Lower lobe of right lung (tissue), 2 donors: Measurements from ENCODE around the gene PYGM. TPM values are rescaled to one million over a fixed set of nuclear protein-coding genes. Genes with fewer than 3 reads are reported as not detected.
A peak's percentile ranks its signal among the peaks of the same experiment; 100 is the strongest.

Experiments used
- ATAC-seq, 2 donors: fragments of 200-7000 bp; cut with Tn5 transposase; one replicate each; pipeline ENCODE4 v1.9.1; 2020 to 2022; ENCODE audit warnings: mild to moderate bottlenecking in 2 of 2, moderate library complexity in 2 of 2
- DNase-seq: peaks from one replicate; pipeline ENCODE4 v3.0.0-alpha.2; 2020
- H3K27ac ChIP-seq: fragments of 200-600 bp; one replicate; pipeline ENCODE4 v1.8.0; 2022
- H3K27me3 ChIP-seq: fragments of 200-600 bp; one replicate; pipeline ENCODE4 v1.8.0; 2022; ENCODE audit warnings: low read depth
- H3K36me3 ChIP-seq: fragments of 200-600 bp; one replicate; pipeline ENCODE4 v1.8.0; 2022; ENCODE audit warnings: mild to moderate bottlenecking
- H3K4me1 ChIP-seq: fragments of 200-600 bp; one replicate; pipeline ENCODE4 v1.8.0; 2022
- H3K4me3 ChIP-seq: fragments of 200-600 bp; one replicate; pipeline ENCODE4 v1.8.0; 2022; ENCODE audit warnings: mild to moderate bottlenecking
- H3K9me3 ChIP-seq: fragments of 200-600 bp; one replicate; pipeline ENCODE4 v1.8.0; 2022
- CTCF ChIP-seq: fragments of 200-600 bp; IDR thresholded peaks from one replicate; pipeline ENCODE4 v1.8.0; 2022; ENCODE audit warnings: antibody characterized with exemption, mild to moderate bottlenecking
- intact Hi-C: fragments of 100-400 bp; cut with DNase I; formaldehyde crosslinking; loops from one replicate; pipeline ENCODE4 v1.11.0; 2022
- total RNA-seq: library from RNA; stranded (reverse); fragmentation: NEBNext Ultra II Directional; extraction: Animal tissue kit (Norgen Biotek cat#: 25700); gene quantifications from one replicate; pipeline ENCODE4 v1.2.1, GENCODE V29; 2021
- donor health status: DM: no; HTN: yes; CAD: no; lungs with severe emphysema.

The PYGM gene
- total RNA-seq, 1 donor from 2014 or later, result 2.6 TPM

GRCh38 chr11:64714666-64715065 is 45.1 kb downstream of the PYGM start:
- peaks cover 94% of the 10 kb centered on the region for H3K27me3 ChIP-seq
- DNase-seq (no peak), ATAC-seq (no peak)
- intact Hi-C loops, result no loop called here
- H3K4me3 ChIP-seq, result no peak overlapping the region
- no peaks in the 10 kb centered on the region for H3K9me3 ChIP-seq
- H3K4me1 ChIP-seq, result no peaks in the 10 kb centered on the region
- no peak for TF ChIP-seq CTCF
- no peaks in the 10 kb centered on the region for H3K36me3 ChIP-seq
- no peak overlapping the region for H3K27ac ChIP-seq

GRCh38 chr11:64713781-64714363 is 45.9 kb downstream of the PYGM start:
- Histone ChIP-seq H3K27me3 (peaks cover 95% of the 10 kb centered on the region), H3K36me3 (no peaks in the 10 kb centered on the region), H3K4me1 (no peaks in the 10 kb centered on the region), H3K27ac (no peak overlapping the region), H3K9me3 (no peaks in the 10 kb centered on the region), H3K4me3 (no peak overlapping the region)
- DNase-seq (no peak), ATAC-seq (no peak)
- TF ChIP-seq CTCF, result no peak
- intact Hi-C loops, result no loop called here

- peak; percentile 60 for DNase-seq
- Histone ChIP-seq H3K27ac (no peak overlapping the region), H3K9me3 (no peaks in the 10 kb centered on the region), H3K4me3 (no peak overlapping the region), H3K36me3 (no peaks in the 10 kb centered on the region), H3K4me1 (no peaks in the 10 kb centered on the region), H3K27me3 (peaks cover 95% of the 10 kb centered on the region)
- peak; percentile 38 to 62 for ATAC-seq
- no peak for TF ChIP-seq CTCF
- intact Hi-C loops, result no loop called here
These were observed 46.6 kb downstream of the PYGM start for GRCh38 chr11:64713016-64713707.

- ATAC-seq, result no peak
- TF ChIP-seq CTCF, result no peak
- Histone ChIP-seq H3K27me3 (peaks cover 95% of the 10 kb centered on the region), H3K4me1 (no peaks in the 10 kb centered on the region), H3K27ac (no peak overlapping the region), H3K9me3 (no peaks in the 10 kb centered on the region), H3K36me3 (no peaks in the 10 kb centered on the region), H3K4me3 (no peak overlapping the region)
- DNase-seq, result no peak
- intact Hi-C loops, result no loop called here
These were observed 47.3 kb downstream of the PYGM start for GRCh38 chr11:64712430-64713015.

- no peaks in the 10 kb centered on the region for H3K36me3 ChIP-seq
- H3K27ac ChIP-seq, result no peak overlapping the region
- intact Hi-C loops, result no loop called here
- peak in 1 of 2 donors; percentile 23 for ATAC-seq
- TF ChIP-seq CTCF, result no peak
- H3K27me3 ChIP-seq, result peaks cover 95% of the 10 kb centered on the region
- no peak overlapping the region for H3K4me3 ChIP-seq
- no peaks in the 10 kb centered on the region for H3K9me3 ChIP-seq
- H3K4me1 ChIP-seq, result no peaks in the 10 kb centered on the region
- DNase-seq, result no peak
These were observed 47.8 kb downstream of the PYGM start for GRCh38 chr11:64711956-64712362.
